ENCODE results near the gene C10orf95. TPM values are rescaled to one million over a fixed set of nuclear protein-coding genes. Genes with fewer than 3 reads are reported as not detected.

The C10orf95 gene
- total and polyA plus RNA-seq, 2 experiments from 2014 or later, result not detected

DNA sequence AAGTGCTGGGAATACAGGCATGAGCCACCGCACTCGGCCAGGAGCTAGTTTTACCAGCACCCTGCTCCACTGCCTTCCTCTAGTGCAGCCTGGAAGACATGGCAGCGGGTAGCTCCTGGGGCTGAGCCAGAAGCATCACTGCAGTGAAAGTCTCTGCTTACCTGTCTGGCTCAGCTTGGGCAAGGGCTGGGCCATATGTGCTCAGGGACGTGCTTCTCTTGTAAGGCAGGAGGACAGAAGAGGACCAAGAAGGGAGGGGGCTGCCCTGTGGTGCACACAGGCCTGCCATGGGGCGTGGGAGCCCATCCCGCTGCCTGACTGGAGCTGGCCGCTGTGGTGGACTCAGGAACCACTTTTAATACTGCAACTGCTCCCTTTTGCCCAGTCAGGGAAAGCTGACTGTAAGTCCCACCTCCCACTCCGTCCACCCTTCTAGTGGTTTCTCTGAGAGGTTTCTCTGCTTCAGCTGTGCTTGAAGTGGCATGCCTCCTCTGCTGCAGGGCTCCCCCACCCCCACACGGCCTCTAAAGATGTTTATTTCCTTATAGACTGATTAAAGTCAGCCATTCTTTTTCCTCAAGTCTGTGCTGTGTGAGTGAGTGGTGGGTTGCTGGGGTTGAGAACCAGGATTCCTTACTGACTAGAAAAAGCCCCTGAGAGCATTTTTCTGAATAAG, 25.3 kb upstream of the C10orf95 start:
- no peak overlapping the region for H3K9ac ChIP-seq
- no peak for DNase-seq
- in situ Hi-C loops (cut with MboI), result no loop called here
- no peaks in the 10 kb centered on the region for H3K9me2 ChIP-seq (ENCODE audit: insufficient read depth)
- TF ChIP-seq EZH2phosphoT487 (IDR thresholded peaks at IDR 0.05; ENCODE audit: insufficient read depth, low read depth), result no peak
- TF ChIP-seq EZH2 (IDR thresholded peaks at IDR 0.05; ENCODE audit: insufficient read depth, poor library complexity, severe bottlenecking), result no peak
- no peaks in the 10 kb centered on the region for H3K27me3 ChIP-seq (replicated peaks; ENCODE audit: insufficient read depth)
- H3K9me3 ChIP-seq (ENCODE audit: low read depth), result no peaks in the 10 kb centered on the region
- 58 to 70% methylated on average over 9 of the region's 9 CpGs for WGBS, 2 experiments (ENCODE audit: low coverage in 1 of 2, low lambda C conversion rate in 2 of 2, missing lambda C conversion rate in 2 of 2)
- no peaks in the 10 kb centered on the region for H3K4me1 ChIP-seq (ENCODE audit: insufficient read depth)
- no peak overlapping the region for H2AFZ ChIP-seq
- no peaks in the 10 kb centered on the region for H3K79me2 ChIP-seq (ENCODE audit: insufficient read depth)
- peaks cover 3% of the 10 kb centered on the region; the same call in 1 of the 2 replicates for H3K36me3 ChIP-seq (ENCODE audit: low read depth)
- H3K27ac ChIP-seq, result no peak overlapping the region
- no peak overlapping the region for H3K4me3 ChIP-seq
- 0 out of 2 replicates have a peak, but pooled peaks cover 5% of the 10 kb centered on the region for H3F3A ChIP-seq (ENCODE audit: insufficient read depth)
- H4K20me1 ChIP-seq (ENCODE audit: insufficient read depth), result no peaks in the 10 kb centered on the region
- no peak overlapping the region for H3K4me2 ChIP-seq (ENCODE audit: unreplicated experiment)

DNA sequence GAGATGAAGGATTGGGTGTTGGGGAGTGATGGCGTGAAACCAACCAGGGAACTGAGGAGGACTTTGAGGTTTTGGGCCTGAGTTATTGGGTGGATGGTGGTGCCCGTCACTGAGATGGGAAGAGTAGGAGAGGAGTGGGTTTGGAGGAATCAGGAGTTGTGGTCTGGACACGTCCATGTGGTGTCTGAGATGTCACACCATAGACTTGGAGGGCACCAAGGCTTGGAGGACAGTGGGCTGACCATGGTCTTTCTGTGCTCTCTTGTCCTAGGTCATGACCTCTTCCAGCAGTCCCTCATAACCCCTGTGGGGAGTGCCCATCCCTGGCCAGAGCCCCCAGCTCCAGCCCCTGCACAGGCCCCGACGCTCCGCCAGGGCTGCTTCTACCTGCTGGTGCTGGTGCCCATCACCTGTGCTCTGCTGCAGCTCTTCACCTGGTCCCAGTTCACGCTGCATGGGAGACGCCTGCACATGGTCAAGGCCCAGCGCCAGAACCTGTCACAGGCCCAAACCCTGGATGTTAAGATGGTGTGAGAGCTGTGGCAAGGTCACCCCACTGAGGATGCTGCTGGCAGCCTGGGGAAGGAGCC, 24.2 kb upstream of the C10orf95 start:
- 75 to 83% methylated on average over 6 to 9 of the region's 9 CpGs for WGBS, 2 experiments (ENCODE audit: low coverage in 1 of 2, low lambda C conversion rate in 2 of 2, missing lambda C conversion rate in 2 of 2)
- TF ChIP-seq EZH2phosphoT487 (IDR thresholded peaks at IDR 0.05; ENCODE audit: insufficient read depth, low read depth) (no peak), EZH2 (IDR thresholded peaks at IDR 0.05; ENCODE audit: insufficient read depth, poor library complexity, severe bottlenecking) (no peak)
- H3K4me2 ChIP-seq (ENCODE audit: unreplicated experiment), result no peak overlapping the region
- no peak overlapping the region for H3K4me3 ChIP-seq
- H2AFZ ChIP-seq, result no peak overlapping the region
- H3K9me2 ChIP-seq (ENCODE audit: insufficient read depth), result no peaks in the 10 kb centered on the region
- no peaks in the 10 kb centered on the region for H3K27me3 ChIP-seq (replicated peaks; ENCODE audit: insufficient read depth)
- no peak overlapping the region for H3K27ac ChIP-seq
- H3K79me2 ChIP-seq (ENCODE audit: insufficient read depth), result no peaks in the 10 kb centered on the region
- in situ Hi-C loops (cut with MboI), result no loop called here
- no peaks in the 10 kb centered on the region for H3K9me3 ChIP-seq (ENCODE audit: low read depth)
- H3K36me3 ChIP-seq (ENCODE audit: low read depth), result no peaks in the 10 kb centered on the region; the same call in 1 of the 2 replicates
- 0 out of 2 replicates have a peak, but pooled peaks cover 5% of the 10 kb centered on the region for H3F3A ChIP-seq (ENCODE audit: insufficient read depth)
- no peak for DNase-seq
- H4K20me1 ChIP-seq (ENCODE audit: insufficient read depth), result no peaks in the 10 kb centered on the region
- no peaks in the 10 kb centered on the region for H3K4me1 ChIP-seq (ENCODE audit: insufficient read depth)
- no peak overlapping the region for H3K9ac ChIP-seq

DNA sequence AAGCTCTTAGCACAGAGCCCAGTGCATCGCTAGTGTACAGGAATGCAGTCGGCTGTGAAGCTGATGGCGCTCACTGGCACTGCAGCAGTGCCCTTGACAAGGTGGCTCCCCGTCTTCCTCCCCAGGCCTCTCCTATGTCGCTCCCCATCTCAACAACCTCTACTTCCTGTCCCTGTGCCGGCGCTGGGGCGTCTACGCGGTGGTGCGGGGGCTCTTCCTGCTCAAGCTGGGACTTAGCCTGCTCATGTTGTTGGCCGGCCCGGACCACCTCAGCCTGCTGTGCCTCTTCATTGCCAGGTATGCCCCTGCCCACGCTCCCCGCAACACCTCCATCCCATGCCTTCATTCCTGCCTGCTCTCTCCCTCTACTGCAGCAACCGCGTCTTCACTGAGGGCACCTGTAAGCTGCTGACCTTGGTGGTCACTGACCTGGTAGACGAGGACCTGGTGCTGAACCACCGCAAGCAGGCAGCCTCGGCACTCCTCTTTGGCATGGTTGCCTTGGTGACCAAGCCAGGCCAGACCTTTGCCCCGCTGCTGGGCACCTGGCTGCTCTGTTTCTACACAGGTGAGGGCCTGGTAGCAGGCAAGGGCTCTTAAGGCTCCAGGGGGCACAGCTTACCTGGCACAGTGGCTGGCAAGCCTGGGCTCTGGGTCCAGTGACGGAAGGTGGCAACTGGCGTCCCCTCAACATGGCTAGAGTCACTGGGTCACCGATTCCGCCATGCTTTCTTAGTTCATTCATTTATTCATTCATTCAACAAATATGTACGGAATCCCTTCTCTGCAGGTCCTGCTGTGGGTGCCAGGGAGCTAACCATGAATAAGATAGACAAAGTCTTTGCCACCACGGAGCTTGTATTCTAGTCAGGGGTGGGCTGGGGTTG, 22.3 kb upstream of the C10orf95 start:
- no peaks in the 10 kb centered on the region for H3K4me1 ChIP-seq (ENCODE audit: insufficient read depth)
- no peak overlapping the region for H3K4me2 ChIP-seq (ENCODE audit: unreplicated experiment)
- H3K9me3 ChIP-seq (ENCODE audit: low read depth), result no peaks in the 10 kb centered on the region
- no peaks in the 10 kb centered on the region for H3K36me3 ChIP-seq (ENCODE audit: low read depth)
- H3K9ac ChIP-seq, result no peak overlapping the region
- WGBS, 2 experiments (ENCODE audit: low coverage in 1 of 2, low lambda C conversion rate in 2 of 2, missing lambda C conversion rate in 2 of 2), result 90 to 91% methylated on average over 26 to 27 of the region's 27 CpGs
- no peak overlapping the region for H3K27ac ChIP-seq
- H3K4me3 ChIP-seq, result no peak overlapping the region
- no peaks in the 10 kb centered on the region for H3K9me2 ChIP-seq (ENCODE audit: insufficient read depth)
- no peak overlapping the region for H2AFZ ChIP-seq
- H3F3A ChIP-seq (ENCODE audit: insufficient read depth), result no peaks in the 10 kb centered on the region
- no peaks in the 10 kb centered on the region for H3K27me3 ChIP-seq (replicated peaks; ENCODE audit: insufficient read depth)
- TF ChIP-seq EZH2 (IDR thresholded peaks at IDR 0.05; ENCODE audit: insufficient read depth, poor library complexity, severe bottlenecking), result no peak
- no peak for TF ChIP-seq EZH2phosphoT487 (IDR thresholded peaks at IDR 0.05; ENCODE audit: insufficient read depth, low read depth)
- no peaks in the 10 kb centered on the region for H4K20me1 ChIP-seq (ENCODE audit: insufficient read depth)
- no peaks in the 10 kb centered on the region for H3K79me2 ChIP-seq (ENCODE audit: insufficient read depth)
- DNase-seq, result no peak
- in situ Hi-C loops (cut with MboI), result no loop called here
